GM19372 (cell line): ENCODE data around the gene RAP1B.
"Not testable (repeated sequence)": the region's sequence is repeated elsewhere in the genome, so short reads cannot be mapped to it uniquely, and the experiment has no call there.

ENCODE experiments used
- ATAC-seq: cut with Tn5 transposase; IDR thresholded peaks from one replicate; pipeline ENCODE4 v1.9.1; 2021; ENCODE audit warnings: mild to moderate bottlenecking, low read depth, moderate library complexity; ENCODE audit not compliant: unreplicated experiment

RAP1B gene

DNA sequence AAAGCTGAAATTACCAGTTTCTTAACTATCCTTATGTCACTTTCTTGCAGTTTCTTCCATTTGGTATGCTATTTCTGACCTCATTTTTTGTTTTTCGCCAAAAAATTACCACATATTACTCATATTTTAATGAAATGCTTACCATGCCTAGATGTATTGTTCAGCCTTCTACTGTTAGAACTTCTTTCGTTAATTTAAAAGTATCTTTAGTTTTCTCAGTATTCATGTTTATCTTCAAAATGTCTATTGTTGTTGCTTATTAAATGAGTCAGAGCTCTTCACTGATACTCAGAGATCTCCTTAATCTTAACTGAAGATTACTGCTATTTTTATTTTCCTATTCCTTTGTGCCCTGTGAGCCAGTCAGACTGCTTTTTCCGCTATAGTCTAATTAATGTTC is 20.5 kb downstream of the RAP1B start:
- no peak for ATAC-seq

DNA sequence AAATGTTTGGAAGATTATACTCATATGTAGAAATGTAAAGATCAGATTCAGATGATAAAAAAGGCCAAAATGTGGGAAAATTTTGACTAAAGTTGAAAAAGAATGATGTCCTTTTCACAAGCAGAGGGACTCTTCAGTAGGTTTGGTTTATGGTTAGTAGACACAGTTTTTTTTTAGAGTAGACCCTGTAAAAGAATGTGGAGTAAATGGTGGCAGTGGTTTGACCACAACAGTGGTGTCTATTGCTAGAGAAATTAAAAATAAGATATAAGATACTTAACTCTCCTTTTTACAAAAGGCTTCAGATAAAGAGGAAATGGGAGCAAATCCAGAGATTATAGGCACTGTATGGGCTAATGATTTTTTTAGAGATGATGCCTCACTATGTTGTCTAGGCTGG is 21.8 kb downstream of the RAP1B start:
- ATAC-seq: no peak

DNA sequence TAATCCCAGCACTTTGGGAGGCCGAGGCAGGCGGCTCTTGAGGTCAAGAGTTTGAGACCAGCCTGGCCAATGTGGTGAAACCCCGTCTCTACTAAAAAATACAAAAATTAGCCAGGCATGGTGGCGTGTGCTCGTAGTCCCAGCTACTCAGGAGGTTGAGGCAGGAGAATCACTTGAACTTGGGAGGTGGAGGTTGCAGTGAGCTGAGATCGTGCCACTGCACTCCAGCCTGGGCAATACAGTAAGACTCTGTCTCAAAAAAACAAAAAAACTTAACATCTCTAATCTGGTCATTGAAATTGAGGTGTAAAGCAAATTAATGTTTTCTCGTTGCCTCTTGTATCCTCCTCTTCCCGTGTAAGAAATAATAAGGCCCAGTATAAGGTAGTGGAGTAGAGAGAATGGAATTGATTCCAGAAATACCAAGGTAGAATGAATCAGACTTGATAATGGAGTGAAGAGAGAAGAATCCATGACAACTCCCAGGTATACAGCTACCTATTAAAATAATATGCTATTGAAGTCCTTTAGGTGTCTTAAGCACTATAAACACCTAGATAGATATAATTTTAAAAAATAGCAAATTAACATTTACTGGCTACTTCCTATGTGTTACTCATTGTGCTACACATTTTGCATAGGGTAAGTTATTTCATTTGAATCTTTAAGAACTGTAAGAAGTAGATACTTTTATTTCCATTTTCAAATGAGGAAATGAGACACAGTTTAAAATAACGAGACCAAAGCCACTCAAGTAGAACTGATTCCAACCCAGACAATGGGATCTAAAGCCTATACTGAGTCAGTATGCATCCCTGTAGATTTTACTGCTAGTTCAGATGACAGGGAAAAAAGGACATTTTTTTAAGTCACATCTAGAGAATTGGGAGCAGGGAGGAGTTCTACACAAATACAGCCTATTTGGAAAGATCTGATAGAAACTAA is 23.2 kb downstream of the RAP1B start:
- ATAC-seq: no peak

DNA sequence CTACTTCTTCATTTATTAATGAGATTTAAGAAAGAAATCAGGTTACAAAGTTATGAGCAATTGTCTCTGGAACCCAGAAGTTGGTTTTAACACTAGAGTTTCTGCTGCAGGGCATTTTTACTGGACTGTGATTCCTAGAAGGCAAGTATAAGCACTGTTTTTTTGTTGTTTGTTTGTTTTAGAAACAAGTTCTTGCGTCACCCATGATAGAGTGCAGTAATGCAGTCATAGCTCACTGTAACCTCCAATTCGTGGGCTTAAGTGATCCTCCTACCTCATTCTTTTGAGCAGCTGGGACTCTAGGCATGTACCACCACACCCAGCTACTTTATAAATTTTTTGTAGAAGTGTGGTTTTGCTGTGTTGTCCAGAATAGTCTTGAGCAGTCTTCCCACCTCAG is 25.6 kb downstream of the RAP1B start:
- no peak for ATAC-seq

DNA sequence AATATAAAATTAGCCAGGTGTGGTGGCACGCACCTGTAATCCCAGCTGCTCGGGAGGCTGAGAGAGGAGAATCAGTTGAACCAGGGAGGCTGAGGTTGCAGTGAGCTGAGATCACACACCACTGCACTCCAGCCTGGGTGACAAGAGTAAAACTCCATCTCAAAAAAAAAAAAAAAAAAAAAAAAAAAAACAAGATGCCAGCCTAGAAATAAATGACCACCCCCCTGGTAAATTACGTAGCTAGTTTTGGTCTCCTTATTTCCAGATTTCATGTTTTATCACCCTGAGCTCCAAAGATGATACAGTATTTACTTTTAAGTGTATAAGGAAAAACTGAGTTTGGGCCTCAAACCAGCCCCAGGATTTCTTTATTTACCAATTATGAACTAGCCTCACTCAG is 26.7 kb downstream of the RAP1B start:
- ATAC-seq: not testable (repeated sequence)

DNA sequence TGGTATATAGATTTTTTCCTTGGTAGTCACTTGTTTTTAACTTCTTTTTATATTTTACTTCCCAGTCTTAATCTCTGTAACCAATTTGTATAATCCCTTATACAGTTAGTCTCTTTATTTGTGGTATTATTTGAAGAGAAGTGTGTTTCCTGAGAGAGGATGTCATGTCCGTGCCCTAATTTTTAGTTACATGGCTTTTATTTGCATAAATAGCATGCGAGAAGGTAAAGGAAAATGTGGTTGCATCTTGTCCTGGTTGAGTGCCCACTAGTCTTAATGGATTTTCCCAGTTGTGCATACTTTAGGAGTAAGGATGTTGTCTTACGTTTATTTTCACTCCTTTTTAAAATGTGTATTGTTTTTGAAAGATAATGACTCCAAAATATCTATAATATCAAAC is 27.5 kb downstream of the RAP1B start:
- no peak for ATAC-seq

DNA sequence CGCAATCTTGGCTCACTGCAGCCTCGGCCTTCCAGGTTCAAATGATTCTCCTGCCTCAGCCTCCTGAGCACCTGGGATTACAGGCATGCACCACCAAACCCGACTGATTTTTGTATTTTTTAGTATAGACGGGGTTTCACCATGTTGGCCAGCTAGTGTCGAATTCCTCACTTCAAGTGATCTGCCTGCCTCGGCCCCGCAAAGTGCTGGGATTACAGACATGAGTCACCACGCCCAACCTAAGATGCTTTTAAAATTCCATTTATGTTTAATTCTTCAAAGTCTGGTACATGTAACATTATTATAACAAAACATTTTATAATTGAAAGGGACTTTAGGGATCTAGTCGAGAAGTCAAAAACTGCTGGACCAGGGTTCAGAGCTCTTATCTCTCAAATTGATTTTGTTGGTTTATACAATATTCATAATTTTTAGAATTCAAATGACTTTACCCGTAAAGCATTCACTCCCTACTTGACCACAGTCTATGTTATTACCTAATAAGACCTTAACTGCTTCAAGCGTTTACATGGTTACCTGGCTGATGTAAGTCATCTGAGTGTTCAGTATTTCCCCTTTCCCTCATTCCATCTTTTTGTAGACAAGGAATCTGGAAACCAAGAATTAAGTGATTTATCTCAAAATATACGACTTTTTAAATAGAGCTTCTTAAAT is 28.2 kb downstream of the RAP1B start:
- ATAC-seq: no peak

DNA sequence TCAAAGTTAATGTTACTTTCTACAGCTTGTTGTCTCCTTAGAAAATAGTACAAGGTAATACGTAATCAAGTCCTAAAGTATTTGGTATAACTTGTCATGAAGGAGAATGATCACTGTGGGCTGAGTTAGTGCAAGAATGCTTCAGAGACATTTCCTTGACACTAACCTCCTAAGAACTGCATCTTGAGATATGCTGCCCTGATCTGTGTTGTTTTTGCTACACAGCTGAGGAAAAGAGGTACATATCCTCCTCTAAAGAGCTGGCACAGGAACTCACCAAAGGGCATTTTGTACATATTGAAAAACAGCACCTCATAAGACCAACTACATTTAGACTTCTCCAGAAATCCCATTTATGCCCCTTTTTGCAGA is 28.7 kb downstream of the RAP1B start:
- ATAC-seq: no peak

DNA sequence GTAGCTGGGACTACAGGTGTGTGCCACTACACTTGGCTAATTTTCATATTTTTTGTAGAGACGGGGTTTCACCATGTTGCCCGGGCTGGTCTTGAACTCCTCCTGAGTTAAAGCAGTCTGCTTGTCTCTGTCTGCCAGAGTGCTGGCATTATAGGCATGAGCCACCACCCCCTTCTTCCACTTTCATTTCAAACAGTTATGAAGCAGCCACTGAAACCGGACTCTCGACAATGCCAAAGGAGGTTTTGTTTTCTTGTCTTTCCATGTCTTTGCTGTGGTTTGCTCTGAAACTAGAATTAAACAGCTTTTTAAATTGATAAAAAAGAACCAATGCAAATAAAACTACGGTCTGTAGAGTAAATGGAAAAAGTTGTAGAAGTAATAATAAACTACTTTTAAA is 30.4 kb downstream of the RAP1B start:
- peak; percentile 85 for ATAC-seq

DNA sequence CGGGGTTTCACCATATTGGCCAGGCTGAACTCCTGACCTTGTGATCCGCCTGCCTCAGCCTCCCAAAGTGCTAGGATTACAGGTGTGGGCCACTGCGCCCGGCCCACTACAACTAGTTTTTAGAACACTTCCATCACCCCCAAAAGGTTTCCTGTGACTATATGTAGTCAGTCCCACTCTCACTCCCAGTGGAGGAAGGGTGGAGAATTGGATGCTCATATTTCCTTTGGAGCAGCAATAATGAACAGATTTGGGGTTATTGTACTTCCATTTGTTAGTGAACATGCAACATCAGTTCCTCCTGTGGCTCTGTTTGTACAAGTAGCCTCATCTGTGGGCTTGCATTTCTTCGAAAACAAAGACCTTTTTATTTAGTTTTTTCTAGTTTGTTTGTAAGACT is 35.8 kb downstream of the RAP1B start:
- ATAC-seq: no peak

DNA sequence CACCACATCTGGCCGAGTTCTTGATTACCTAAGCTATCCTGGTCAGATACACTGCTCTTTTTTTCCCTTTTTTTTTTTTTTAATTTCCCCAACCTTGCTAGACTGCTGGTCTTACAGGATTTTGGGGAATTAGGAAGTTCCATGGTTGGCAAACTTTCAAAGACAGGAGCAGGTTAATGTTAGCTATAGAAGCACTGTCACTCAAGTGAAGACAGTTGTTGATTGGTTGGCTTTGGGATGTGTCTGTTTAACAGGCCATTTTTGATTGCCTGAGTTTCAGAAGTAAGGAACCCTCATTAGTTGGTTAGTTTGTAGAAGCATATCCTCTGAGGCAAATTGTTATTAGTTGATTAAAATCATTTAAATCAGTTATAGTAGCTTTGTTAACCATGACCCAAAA is 36.8 kb downstream of the RAP1B start:
- ATAC-seq: no peak

DNA sequence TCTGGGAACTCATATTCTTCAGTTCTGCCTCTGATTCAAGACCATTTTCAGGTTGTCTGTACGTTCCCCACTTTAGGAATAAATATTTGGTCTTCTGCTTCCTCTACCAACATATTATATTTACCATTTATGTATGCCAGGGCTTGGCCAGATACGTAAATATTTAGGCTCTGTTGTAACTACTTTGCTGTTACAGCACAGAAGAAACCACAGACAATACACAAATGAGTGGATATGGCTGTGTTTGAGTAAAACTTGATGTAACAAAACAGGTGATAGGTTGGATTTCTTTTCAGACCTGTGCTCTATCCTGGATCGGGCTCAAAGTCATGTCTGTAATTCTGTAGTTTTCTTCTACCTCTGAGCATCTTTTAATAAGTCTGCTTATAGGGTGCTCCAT is 37.5 kb downstream of the RAP1B start:
- ATAC-seq: no peak

DNA sequence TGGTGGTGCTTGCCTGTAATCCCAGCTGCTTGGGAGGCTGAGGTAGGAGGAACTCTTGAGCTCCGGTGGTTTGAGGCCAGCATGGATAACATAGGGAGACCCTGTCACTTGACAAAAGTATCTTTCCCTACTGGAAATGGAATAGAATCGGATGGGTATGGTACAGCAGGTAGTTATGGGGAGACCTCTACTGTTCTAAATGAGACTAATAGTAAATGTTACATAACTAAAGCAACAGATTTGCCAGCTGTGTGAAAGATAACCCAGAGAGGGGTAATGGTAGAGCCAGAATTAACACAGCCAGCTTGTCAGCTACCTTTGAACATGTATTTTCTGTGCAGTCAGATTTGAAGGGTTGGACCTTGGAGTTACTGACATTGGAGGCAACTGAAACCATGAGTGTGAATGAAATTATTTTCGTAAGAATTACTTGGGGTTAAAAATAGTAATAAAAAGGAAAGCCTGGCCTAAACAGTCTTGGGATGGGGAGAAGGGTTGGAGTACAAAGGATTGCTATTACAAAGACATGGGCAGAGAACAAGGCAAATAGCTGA is 54.4 kb downstream of the RAP1B start:
- ATAC-seq: no peak

DNA sequence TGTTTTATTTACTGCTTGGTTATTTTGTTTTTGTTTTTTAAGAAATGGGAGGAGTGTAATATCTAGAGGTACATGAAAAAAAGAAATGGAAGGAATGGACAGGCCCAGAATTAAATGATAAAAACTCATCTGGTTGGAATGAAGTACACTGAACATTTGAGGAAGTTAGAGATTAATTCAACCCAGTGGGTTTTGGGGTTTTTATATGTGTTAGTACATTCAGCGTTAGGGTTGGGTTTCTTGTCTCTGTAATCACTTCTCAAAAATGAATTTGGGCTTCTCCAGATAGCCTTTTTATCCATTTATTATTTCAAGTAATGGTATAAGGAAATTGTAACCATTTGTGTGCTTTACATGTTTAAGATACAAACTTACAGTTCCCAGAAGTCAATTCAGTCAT is 56.6 kb downstream of the RAP1B start:
- no peak for ATAC-seq

DNA sequence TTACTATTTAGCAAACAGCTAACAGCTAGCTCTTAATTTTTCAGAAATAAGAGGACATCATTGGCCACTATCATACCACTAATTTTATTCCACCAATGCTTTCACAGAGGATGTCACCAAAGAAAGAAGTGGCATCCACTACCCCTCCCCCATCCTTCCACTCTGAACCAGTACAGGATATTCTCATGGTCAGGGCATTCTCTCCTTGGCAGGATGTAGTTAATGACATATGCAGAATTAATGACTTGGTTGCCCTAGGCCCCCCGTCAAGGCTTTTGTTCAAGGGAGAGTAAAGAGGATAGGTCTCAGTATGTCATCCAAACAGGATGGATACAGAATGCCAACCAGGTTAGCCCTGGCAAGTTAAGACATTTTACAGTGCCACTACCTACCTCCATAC is 57.2 kb downstream of the RAP1B start:
- no peak for ATAC-seq

DNA sequence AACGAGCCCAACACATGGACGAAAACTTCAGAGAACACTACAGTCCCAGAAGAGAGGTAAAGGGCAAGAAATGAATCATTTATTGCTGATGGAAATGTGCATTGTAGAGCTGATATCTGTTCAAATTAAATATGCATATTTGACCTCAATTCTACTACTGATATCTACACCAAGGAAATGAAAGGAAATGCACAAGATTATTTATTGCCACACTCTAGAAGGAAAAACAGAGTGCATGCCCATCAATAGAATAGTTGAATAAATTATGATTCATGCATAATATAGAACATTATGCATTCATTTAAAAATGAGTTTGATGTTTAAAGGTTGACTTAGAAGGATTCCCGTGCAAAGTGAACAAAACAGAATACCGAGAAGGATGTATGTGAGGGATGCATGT is 60.5 kb downstream of the RAP1B start:
- ATAC-seq: no peak

DNA sequence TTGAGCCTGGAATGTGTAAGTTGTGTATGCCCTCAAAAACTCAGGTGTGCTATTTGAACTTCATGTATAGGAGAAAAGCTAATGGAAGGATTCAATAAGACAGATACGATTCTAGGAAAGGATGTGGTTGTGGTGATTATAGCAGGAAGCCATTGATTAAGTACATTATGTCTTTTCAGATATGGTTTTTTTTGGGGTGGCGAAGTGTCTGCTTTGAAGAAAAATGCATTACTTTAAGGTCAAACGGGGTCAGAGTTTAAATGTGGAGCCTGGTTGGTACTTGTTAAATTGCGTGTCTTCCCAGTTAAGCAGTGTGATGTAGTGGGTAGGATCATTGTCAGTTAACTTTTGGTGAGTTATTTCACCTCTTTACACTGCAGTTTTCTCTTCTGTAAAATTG is 63.1 kb downstream of the RAP1B start:
- no peak for ATAC-seq

DNA sequence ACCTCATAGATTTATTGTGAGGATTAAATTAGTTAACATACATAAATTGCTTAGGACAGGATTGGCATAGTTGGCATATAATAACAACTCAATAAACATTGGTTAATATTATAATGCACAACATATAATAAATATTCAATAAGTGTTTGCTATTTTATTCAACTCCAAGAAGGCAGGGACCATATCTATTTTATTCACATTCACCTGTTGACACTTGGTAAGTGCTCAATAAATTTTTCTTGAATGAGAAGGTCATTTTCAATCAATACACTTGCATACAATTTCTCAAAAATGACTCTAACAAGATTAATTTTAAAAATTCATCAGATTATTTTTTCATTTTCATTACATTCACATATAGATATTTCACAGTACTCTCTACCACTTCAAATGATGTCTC is 63.7 kb downstream of the RAP1B start:
- no peak for ATAC-seq

DNA sequence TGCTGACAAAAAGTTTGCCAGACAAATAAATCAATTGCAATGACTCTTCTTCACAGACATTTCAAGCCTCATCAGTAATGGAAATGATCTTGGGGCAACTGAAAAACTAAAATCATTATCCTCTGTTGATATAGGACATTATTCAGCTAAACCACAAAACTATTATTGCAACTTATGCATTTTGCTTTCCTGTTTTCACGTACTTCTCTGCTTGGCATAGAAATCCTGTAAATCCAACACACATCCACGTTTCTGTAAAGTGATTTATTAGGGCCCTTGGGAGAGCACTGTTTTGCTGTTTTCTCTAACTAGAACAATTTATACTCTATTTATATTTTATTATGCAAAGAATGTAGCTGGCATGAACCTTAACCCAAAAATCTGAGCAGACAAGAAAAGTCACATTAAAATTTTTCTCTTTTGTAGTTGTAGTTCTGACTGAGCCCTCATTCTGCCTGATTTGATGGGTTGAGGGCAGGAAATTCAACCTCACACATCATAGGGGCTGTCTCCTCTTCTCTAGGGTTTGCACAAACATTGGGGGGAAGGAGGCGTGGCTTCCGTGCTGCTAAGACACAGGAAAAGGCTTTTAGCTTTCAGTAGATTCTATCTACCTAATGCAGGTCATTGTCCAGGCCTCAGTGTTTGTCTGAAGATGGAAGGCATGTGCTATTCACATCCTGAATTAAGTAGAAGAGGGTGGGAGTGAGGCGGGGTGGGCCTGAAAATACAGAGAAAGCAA is 64.6 kb downstream of the RAP1B start:
- ATAC-seq: no peak

DNA sequence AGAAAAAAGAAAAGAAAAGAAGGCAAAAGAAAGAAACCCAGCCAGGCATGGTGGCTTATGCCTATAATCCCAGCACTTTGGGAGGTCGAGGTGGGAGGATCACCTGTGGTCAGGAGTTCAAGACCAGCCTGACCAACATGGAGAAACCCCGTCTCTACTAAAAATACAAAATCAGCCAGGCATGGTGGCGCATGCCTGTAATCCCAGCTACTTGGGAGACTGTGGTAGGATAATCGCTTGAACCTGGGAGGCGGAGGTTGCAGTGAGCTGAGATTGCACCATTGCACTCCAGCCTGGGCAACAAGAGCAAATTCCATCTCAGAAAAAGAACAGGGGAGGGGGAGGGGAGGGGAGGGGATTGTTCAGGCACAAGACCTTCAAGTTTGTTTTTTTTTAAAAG is 66.2 kb downstream of the RAP1B start:
- ATAC-seq: not testable (repeated sequence)

DNA sequence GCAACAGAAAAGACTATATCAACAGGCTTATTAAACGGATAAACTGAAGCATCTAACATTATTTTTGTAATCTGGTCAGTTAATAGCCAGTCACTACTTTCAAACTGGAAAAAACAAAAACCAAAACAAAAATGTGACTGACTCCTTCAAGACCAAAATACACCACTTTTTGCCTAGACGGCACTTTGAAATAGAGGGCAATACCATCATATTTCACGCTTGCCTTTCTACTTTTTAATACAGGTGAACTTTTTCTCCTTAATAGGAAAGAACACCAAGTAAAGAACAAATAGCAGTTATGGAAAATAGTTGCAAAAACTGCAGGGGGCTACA is 75.5 kb downstream of the RAP1B start:
- peak; percentile 5 for ATAC-seq
